Gastrocnemius medialis (tissue), 4 donors: ENCODE results near the gene CACNG7.

Experiments
- CTCF ChIP-seq, 5 experiments: fragments of 450-650 bp in 3 of 5; fragments of 200-600 bp in 2 of 5; sonication (generic) in 2 of 5; IDR thresholded peaks in 4 of 5; conservative IDR thresholded peaks in 1 of 5; 1 replicate in 4 of 5; 2 replicates in 1 of 5; pipeline ENCODE4 v1.5.1; 2016 to 2019; ENCODE audit warnings: antibody characterized with exemption in 5 of 5, mild to moderate bottlenecking in 3 of 5, moderate library complexity in 3 of 5
- POLR2A ChIP-seq, 2 donors: fragments of 450-650 bp; IDR thresholded peaks; one replicate each; pipeline ENCODE4 v1.6.1; 2017; ENCODE audit warnings: antibody characterized with exemption in 2 of 2, mild to moderate bottlenecking in 2 of 2, moderate library complexity in 2 of 2

GRCh38 chr19:53906211-53907192, 2.6 kb upstream of the CACNG7 start:
- TF ChIP-seq POLR2A (IDR thresholded peaks at IDR 0.05) (no peak), CTCF (IDR thresholded peaks at IDR 0.05 in 4 of 5, conservative IDR thresholded peaks at IDR 0.05 in 1 of 5) (peak; percentile 46 to 94 (median 85))
